ENCODE results near the gene MSX2. TPM values are rescaled to one million over a fixed set of nuclear protein-coding genes. Genes with fewer than 3 reads are reported as not detected.
"Not testable (repeated sequence)": the region's sequence is repeated elsewhere in the genome, so short reads cannot be mapped to it uniquely, and the experiment has no call there.

MSX2 gene
- total RNA-seq, 1 donor from 2014 or later, result not detected

GRCh38 chr5:174751154-174752000 lies 27.0 kb downstream of the MSX2 start:
- FAIRE-seq (no peak), DNase-seq (ENCODE audit: low read depth) (no peak)
- Histone ChIP-seq H3K4me3 (ENCODE audit: low read depth, low read length) (no peak overlapping the region), H3K27me3 (ENCODE audit: control insufficient read depth, insufficient read depth, low read length) (no peaks in the 10 kb centered on the region), H3K36me3 (ENCODE audit: control insufficient read depth, insufficient read depth, low read length) (no peaks in the 10 kb centered on the region)
- no peak for TF ChIP-seq CTCF (IDR thresholded peaks at IDR 0.05; ENCODE audit: insufficient read depth, low read length, severe bottlenecking)

GRCh38 chr5:174752121-174752520 lies 27.7 kb downstream of the MSX2 start:
- no peak for FAIRE-seq
- no peaks in the 10 kb centered on the region for H3K27me3 ChIP-seq (ENCODE audit: control insufficient read depth, insufficient read depth, low read length)
- TF ChIP-seq CTCF (IDR thresholded peaks at IDR 0.05; ENCODE audit: insufficient read depth, low read length, severe bottlenecking), result no peak
- DNase-seq (ENCODE audit: low read depth), result no peak
- no peak overlapping the region for H3K4me3 ChIP-seq (ENCODE audit: low read depth, low read length)
- H3K36me3 ChIP-seq (ENCODE audit: control insufficient read depth, insufficient read depth, low read length), result no peaks in the 10 kb centered on the region

DNA sequence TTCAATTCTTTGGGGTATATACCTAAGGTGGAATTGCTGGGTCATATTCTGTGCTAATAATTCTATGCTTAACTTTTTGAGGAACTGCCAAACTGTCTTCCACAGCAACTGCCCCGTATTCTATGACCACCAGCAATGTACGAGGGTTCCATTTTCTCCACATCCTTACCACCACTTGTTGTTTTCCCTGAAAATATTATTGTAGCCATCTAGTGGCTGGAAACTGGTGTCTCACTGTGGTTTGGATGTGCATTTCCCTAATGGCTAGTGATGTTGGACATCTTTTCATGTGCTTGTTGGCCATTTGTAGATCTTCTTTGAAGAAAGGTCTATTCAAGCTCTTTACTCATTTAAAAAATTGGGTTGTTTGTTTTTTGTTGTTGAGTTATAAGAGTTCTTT lies 30.7 kb downstream of the MSX2 start:
- TF ChIP-seq CTCF (IDR thresholded peaks at IDR 0.05; ENCODE audit: insufficient read depth, low read length, severe bottlenecking), result no peak
- Histone ChIP-seq H3K36me3 (ENCODE audit: control insufficient read depth, insufficient read depth, low read length) (no peaks in the 10 kb centered on the region), H3K4me3 (ENCODE audit: low read depth, low read length) (no peak overlapping the region), H3K27me3 (ENCODE audit: control insufficient read depth, insufficient read depth, low read length) (no peaks in the 10 kb centered on the region)
- no peak for FAIRE-seq
- peak; percentile 5 for DNase-seq (ENCODE audit: low read depth)

DNA sequence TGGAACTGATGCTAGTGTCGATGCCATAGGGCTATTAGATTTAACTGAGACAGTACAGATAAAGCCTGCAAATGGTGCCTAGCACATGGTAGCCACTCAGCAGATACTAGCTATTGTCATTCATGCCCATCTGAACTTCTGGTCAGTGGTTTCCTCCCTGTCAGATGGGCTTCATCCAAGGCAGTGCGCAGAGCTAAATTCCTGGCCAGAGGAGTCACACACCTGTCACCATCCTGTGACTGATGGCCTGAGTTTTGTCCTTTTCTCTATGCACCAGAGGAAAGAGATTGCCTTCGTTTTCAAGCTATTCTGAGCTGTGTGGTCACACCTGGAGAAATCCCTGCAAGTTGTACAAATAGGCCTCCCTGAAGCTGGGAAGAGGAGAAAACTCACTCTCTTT lies 34.7 kb downstream of the MSX2 start:
- no peak for DNase-seq (ENCODE audit: low read depth)
- Histone ChIP-seq H3K36me3 (ENCODE audit: control insufficient read depth, insufficient read depth, low read length) (no peaks in the 10 kb centered on the region), H3K4me3 (ENCODE audit: low read depth, low read length) (no peak overlapping the region), H3K27me3 (ENCODE audit: control insufficient read depth, insufficient read depth, low read length) (no peaks in the 10 kb centered on the region)
- TF ChIP-seq CTCF (IDR thresholded peaks at IDR 0.05; ENCODE audit: insufficient read depth, low read length, severe bottlenecking), result no peak
- FAIRE-seq, result no peak

DNA sequence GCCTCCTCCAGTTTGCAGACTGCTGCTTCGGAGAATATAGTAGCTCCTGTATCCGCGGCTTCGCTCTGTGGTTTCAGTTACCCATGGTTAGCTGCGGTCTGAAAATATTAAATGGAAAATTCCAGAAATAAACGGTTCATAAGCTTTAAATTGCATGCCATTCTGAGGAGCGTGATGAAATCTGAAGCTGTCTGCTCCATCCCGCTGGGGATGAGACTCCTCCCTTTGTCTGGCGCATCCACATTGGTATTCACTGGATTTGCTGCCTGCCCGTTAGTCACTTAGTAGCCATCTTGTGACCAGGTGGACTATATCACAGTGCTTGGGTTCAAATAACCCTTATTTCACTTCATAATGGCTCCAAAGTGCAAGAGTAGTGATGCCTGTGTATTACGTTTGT lies 36.3 kb downstream of the MSX2 start:
- no peaks in the 10 kb centered on the region for H3K36me3 ChIP-seq (ENCODE audit: control insufficient read depth, insufficient read depth, low read length)
- no peak overlapping the region for H3K4me3 ChIP-seq (ENCODE audit: low read depth, low read length)
- DNase-seq (ENCODE audit: low read depth) (no peak), FAIRE-seq (no peak)
- no peak for TF ChIP-seq CTCF (IDR thresholded peaks at IDR 0.05; ENCODE audit: insufficient read depth, low read length, severe bottlenecking)
- no peaks in the 10 kb centered on the region for H3K27me3 ChIP-seq (ENCODE audit: control insufficient read depth, insufficient read depth, low read length)

DNA sequence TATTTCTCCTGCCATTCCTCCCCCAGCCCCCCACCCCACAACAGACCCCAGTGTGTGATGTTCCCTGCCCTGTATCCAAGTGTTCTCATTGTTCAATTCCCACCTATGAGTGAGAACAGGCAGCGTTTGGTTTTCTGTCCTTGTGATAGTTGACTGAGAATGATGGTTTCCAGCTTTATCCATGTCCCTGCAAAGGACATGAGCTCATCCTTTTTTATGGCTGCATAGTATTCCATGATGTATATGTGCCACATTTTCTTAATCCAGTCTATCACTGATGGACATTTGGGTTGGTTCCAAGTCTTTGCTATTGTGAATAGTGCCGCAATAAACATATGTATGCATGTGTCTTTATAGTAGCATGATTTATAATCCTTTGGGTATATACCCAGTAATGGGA lies 37.0 kb downstream of the MSX2 start:
- DNase-seq (ENCODE audit: low read depth); H3K4me3 ChIP-seq (ENCODE audit: low read depth, low read length); FAIRE-seq; H3K27me3 ChIP-seq (ENCODE audit: control insufficient read depth, insufficient read depth, low read length); H3K36me3 ChIP-seq (ENCODE audit: control insufficient read depth, insufficient read depth, low read length): not testable (repeated sequence)
